HS-5 (cell line): ENCODE results near the gene C17orf50.
A peak's percentile ranks its signal among the peaks of the same experiment; 100 is the strongest.
"Not testable (repeated sequence)": the region's sequence is repeated elsewhere in the genome, so short reads cannot be mapped to it uniquely, and the experiment has no call there.

ENCODE experiments used
- DNase-seq: peaks from one replicate; pipeline ENCODE4 v3.0.0-alpha.2; 2012; ENCODE audit warnings: low read depth

C17orf50 gene

GRCh38 chr17:35734396-35734795, 26.3 kb upstream of the C17orf50 start:
- DNase-seq = no peak

- no peak for DNase-seq
Observed at GRCh38 chr17:35735036-35735805, 25.5 kb upstream of the C17orf50 start.

- no peak for DNase-seq
Observed at GRCh38 chr17:35736236-35736635, 24.5 kb upstream of the C17orf50 start.

- no peak for DNase-seq
Observed at GRCh38 chr17:35738519-35739133, 22.1 kb upstream of the C17orf50 start.

- DNase-seq = no peak
Observed at GRCh38 chr17:35740216-35740615, 20.5 kb upstream of the C17orf50 start.

GRCh38 chr17:35740997-35741931, 19.4 kb upstream of the C17orf50 start:
- DNase-seq = no peak

GRCh38 chr17:35742496-35742895, 18.2 kb upstream of the C17orf50 start:
- DNase-seq = no peak

GRCh38 chr17:35742896-35743477, 17.7 kb upstream of the C17orf50 start:
- no peak for DNase-seq

GRCh38 chr17:35743626-35744328, 16.9 kb upstream of the C17orf50 start:
- DNase-seq = no peak

- no peak for DNase-seq
Observed at GRCh38 chr17:35744830-35745229, 15.9 kb upstream of the C17orf50 start.

GRCh38 chr17:35745246-35745645, 15.4 kb upstream of the C17orf50 start:
- no peak for DNase-seq

- DNase-seq = no peak
Observed at GRCh38 chr17:35745749-35746320, 14.9 kb upstream of the C17orf50 start.

GRCh38 chr17:35747540-35748017, 13.1 kb upstream of the C17orf50 start:
- peak; percentile 25 for DNase-seq

- DNase-seq = no peak
Observed at GRCh38 chr17:35748341-35748841, 12.3 kb upstream of the C17orf50 start.

GRCh38 chr17:35748979-35749378, 11.7 kb upstream of the C17orf50 start:
- DNase-seq = no peak

- DNase-seq = no peak
Observed at GRCh38 chr17:35749560-35750412, 10.9 kb upstream of the C17orf50 start.

GRCh38 chr17:35750526-35751395, 9.9 kb upstream of the C17orf50 start:
- DNase-seq = no peak

- DNase-seq = not testable (repeated sequence)
Observed at GRCh38 chr17:35751541-35751940, 9.1 kb upstream of the C17orf50 start.

GRCh38 chr17:35752471-35752870, 8.2 kb upstream of the C17orf50 start:
- no peak for DNase-seq
